NCI-H1417 treated with DMSO at 0.1 percent for 48 hours (cell line): ENCODE results near the gene KAZALD1.
A peak's percentile ranks its signal among the peaks of the same experiment; 100 is the strongest.
"Not testable (repeated sequence)": the region's sequence is repeated elsewhere in the genome, so short reads cannot be mapped to it uniquely, and the experiment has no call there.

ENCODE experiments used
- DNase-seq: peaks from one replicate; lab custom pipeline; 2025; lab: John Stamatoyannopoulos, UW

Gene KAZALD1

DNA sequence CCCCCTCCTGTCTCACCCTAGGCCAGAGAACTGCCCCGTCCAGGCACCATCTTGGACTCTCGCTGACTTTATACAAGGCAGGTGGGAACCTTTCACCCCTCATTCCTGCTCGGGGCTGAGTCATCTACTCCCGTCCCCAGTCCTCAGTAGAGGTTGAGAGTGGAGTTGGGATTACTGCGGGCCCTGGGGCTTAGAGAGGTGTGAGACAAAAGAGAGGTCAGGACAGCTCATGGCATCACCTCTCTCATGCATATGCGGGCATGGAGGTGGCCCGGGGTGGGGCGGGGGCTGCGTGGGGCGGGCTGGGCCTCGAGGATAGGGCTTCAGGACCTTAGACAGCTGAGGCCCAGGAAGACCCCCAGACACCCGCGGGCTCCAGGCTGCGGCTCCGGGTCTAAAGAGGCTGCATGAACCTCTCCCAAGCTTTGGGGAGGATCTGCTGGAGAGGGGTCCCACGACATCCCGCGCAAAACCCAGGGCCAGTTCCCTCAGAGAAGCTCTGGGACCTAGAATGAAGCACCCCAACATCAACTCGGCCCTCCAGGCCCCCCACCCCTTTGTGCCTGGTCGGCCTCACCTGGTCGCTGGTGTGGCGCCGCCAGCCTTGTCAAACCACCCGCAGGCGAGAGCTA is 31.2 kb upstream of the KAZALD1 start:
- DNase-seq: no peak

DNA sequence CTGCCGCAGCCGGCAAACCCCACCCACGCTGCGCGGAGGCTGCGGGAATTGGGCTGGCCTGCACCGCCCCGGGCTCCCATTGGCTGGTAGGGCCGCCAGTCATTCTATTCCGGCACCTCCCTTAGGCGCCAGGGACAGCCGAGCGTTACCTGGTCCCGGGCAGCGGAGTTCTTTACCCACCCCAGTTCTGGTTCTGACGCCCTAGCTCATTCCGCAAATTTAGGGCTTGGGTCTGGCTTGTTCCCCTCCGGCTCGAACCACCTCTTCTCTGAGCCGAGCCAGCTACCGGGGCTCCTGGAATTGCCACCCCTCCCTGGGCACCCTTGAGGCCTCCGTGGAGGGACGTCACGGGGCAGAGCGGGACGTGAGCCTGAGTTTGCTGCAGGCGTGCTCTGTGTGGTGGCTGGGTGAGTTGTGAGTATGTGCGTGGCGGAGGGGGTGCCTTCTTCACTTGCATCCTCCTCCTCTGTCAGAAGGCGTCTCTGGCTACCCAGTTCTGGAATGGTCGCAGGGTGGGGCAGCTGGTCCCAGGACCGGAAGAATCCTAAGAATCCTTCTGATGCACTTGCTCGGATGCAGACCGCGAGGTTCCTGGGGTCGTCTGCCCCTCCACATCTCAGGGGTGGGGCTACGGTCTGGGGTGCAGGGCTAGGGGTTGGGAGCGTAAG is 30.5 kb upstream of the KAZALD1 start, which contains the start of the genes PDZD7 and SFXN3:
Gene PDZD7 (minus strand): TSS at position 2 of the 668 bp plus-strand sequence. CDS start 910 bp downstream, outside the sequence.
Gene SFXN3 (plus strand): TSS at position 107 of the 668 bp plus-strand sequence. CDS start 3,461 bp downstream, outside the sequence.
- no peak for DNase-seq

DNA sequence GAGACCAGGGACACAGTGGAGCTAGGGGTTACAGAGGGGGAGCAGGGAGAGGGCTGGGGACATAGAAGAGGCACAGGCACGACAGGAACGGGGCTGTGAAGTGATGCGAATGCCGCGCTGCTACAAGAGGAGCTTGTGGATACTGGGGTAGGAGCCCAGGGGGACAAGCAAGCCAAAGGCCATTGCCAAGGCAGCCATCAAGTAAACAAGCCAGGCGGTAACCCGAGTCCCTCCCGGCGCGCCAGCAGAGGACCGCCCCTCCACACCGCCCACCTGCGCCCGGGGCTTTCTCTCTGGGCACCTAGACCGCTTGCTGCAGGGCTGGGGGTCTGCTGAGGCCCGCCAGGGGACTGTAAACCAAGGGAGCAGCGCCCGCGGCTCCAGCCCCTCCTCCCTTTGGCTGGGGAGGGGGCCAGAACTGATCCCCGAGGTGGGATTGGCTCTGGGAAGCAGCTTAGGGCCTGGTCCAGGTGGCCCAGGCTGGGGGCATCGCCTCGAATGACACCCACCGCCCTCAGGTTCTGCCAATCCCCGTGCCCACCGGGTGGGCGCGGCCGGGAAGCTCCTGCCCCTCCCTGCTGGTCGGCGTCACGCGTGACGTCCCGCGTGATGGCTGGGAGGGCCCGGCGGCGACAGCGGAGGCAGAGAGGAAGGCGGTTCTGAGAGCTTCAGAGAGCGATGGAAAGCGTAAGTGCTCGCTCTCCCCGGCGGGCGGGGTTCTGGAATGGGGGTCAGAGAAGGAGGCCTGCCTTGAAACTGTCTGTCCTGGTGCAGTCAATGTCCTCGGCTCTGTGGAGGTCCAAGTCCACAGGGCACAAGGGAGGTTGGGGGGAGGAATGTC is 29.8 kb upstream of the KAZALD1 start:
- DNase-seq: no peak

DNA sequence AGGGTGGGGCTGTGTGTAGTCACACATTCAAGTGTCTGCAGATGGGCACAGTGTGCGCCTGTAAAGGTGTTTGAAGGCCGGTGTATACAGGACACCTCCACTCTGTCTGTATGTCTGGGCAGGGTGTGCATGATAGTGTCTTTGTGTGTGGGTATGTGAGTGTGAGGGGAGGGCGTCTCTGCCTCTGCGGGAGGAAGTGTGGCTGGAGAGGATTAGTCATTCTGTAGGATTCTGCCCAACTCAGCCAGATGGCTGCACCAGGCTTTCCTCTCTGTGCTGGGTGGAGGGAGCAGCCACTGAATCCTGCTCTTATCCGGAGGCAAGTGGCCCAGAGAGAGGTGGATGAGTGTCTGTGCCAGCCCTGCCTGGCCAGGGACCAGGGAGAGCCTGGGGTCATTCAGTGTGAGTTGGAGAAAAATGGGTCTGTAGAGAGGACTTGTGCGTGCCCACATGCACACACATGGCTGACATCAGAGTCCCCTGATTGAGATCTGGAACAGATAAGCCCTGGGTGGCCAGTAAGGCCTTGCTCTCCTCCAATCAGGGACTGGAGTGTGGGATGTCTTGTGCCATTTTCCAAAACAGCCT is 29.1 kb upstream of the KAZALD1 start:
- DNase-seq: no peak

DNA sequence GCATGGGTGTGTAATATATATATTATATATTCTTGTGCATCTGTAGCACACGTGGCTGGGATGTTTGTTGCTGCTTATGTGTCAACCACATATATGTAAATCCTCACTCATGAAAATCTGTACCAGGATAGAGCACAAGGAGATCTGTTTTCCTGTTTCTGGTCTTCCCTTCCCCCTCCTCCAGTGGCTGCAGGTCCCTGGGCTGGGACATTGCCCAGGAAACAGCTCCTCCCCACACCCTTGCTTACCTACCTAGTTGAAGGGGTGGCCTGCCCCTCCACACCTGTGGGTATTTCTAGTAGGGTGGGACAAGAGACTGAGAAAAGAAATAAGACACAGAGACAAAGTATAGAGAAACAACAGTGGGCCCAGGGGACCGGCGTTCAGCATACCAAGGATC is 28.5 kb upstream of the KAZALD1 start:
- no peak for DNase-seq

DNA sequence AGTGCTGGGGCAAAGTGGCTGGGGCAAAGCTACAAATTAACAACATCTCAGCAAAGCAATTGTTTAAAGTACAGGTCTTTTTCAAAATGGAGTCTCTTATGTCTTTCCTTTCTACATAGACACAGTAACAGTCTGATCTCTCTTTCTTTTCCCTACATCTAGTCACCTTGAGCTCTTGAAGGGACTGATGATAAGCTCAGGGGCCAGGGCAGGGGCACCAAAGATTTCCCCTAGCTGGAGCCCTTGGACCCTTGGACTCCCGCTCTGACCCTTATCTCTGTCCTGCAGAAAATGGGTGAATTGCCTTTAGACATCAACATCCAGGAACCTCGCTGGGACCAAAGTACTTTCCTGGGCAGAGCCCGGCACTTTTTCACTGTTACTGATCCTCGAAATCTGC is 27.4 kb upstream of the KAZALD1 start:
- DNase-seq: not testable (repeated sequence)

DNA sequence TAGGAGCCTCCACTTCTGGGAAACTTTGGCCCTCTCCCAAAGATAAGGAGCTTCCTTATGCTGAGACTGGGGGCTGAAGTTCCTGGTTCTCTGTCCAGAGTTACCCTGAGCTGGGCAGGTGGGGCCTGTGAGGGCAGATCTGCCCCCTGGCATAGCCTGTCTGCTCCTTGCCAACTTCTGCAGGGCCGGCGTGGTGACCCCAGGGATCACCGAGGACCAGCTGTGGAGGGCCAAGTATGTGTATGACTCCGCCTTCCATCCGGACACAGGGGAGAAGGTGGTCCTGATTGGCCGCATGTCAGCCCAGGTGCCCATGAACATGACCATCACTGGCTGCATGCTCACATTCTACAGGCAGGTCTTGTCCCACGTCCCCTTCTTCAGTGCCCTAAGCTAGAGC is 26.5 kb upstream of the KAZALD1 start:
- DNase-seq: no peak

DNA sequence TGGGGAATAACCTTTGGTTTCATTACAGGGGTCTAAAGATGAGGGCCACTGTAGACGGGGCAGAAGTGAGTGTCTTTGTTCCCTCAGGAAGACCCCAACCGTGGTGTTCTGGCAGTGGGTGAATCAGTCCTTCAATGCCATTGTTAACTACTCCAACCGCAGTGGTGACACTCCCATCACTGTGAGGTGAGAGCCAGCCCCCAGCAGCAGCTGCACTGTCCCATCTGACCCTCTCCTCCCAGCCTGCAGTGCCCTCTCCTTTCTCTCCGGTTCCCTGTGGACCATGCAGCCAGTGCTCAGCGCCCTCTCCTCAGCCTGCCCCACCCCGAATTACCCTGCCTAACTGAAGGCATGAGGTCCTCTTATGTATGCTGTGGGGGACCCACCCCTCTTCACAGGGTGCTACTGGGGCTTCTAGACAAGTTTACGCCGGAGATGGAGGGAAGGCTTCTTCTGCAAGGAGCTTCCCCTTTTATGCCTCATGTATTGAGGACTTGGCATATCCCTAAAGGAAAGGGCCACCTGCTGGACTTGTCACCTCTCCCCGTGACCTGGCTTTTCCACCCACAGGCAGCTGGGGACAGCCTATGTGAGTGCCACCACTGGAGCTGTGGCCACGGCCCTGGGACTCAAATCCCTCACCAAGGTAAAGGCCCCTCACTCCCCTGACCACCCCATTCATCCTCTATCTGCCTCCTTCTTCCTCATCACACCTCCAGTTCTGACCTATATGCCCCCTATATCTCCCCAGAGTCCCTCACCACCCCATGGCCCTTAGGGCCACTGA is 25.7 kb upstream of the KAZALD1 start:
- no peak for DNase-seq

DNA sequence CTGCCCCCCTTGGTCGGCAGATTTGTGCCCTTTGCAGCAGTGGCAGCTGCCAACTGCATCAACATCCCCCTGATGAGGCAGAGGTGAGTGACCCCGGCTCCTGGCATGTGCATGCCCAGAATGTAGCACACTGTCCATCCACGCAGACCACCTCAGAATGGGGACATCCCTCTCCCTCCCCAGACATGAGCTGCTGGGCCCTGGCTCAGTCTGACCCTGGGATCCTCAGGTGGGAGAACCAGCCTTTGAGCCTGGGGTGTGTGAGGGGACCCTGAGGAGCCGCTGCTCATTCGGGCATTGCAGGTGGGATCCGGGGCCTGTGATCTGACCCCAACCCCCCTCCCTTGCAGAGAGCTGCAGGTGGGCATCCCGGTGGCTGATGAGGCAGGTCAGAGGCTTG is 25.1 kb upstream of the KAZALD1 start:
- no peak for DNase-seq

DNA sequence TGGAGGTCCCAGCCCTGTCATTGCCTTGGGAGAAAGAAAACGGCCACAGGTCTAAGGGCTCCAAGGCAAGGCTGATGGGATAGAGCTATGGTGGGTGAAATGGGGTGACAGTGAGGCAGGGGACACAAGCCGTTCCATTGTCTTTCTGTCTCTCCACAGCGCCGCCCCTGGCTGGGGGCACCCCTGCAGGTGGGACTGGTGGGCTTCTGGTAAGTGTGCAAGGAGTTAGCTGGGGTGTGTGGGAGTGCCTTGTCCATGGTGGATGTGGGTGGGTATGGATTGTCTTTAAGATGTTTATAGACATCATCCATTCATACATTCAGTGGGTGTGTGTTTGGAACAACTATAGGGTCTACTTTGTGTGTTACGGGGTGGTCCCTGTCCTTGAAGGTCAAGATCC is 23.3 kb upstream of the KAZALD1 start:
- no peak for DNase-seq

DNA sequence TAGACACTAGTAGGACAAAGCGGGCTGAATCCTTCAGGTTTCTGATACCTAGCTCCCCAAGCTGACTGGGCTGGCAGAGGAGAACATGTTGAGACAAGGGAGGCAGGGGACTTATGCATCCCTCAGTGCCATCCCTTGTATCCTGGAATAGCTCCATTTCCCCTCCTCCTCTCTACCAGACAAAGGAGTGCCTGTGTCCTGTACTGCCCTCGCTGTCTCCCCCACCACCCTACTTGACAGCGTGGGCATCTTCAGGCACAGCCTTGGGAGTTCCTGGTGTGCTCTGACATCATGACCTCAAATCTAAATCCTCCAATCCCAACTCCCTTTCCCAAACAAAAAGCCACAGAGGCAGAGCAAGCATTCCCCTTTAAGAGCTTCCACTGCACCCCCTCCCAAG is 21.7 kb upstream of the KAZALD1 start:
- DNase-seq: no peak

DNA sequence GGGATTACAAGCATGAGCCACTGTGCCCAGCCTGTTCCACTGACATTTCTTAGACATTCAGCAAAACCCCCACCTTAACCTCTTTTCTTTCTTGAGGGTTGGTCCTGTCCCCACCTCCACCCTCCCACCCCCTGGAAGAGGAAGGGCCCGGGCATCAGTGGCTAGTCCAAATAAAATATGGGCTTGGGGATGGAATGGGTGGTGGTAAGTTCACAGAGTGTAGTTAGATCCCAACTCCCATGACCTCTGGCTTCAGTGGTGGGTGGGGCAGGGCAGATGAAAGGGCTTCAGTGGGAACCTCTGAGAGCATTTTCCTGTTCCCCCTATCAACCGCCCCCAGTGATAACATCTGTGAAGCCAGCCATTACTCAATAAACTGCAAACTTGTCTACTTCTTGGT is 20.9 kb upstream of the KAZALD1 start:
- DNase-seq: no peak

DNA sequence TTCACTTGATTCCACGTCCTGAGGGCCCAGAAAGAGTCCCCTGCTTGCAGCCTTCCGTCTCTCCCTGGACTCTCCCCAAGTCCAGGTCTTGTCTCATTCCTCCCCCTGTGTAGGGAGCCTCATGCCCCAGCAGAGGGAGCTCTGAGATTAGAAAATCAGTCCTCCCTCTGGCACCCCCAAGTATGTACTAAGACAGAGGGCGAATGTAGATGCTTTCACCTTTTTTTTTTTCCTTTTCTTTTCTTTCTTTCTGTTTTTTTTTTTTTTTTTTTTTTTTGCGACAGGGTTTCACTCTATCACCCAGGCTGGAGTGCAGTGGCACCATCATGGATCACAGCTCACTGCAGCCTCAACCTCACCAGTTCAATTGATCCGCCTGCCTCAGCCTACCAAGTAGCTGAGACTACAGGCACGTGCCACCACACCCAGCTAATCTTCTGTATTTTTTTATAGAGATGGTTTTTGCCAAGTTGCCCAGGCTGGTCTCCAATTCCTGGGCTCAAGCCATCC is 20.5 kb upstream of the KAZALD1 start:
- DNase-seq: no peak

DNA sequence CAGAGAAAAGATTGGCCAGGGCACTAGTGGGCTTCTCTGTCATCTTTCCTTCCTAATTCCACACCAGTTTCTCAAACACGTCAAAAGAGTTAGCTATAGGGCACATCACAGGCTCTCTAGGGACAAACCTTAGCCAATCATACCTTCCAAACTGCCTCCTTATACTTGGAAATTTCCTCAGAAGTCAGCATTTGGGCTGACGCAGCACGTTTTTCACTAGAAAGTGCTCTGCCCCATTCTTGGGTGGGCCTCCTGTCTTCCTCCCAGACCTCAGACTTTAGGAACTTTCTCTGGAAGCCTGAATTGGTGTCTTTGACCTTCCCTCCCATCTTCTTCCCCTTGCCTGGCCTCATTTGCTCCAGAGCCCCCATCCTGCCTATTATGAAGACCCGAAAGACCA is 19.7 kb upstream of the KAZALD1 start:
- DNase-seq: no peak

DNA sequence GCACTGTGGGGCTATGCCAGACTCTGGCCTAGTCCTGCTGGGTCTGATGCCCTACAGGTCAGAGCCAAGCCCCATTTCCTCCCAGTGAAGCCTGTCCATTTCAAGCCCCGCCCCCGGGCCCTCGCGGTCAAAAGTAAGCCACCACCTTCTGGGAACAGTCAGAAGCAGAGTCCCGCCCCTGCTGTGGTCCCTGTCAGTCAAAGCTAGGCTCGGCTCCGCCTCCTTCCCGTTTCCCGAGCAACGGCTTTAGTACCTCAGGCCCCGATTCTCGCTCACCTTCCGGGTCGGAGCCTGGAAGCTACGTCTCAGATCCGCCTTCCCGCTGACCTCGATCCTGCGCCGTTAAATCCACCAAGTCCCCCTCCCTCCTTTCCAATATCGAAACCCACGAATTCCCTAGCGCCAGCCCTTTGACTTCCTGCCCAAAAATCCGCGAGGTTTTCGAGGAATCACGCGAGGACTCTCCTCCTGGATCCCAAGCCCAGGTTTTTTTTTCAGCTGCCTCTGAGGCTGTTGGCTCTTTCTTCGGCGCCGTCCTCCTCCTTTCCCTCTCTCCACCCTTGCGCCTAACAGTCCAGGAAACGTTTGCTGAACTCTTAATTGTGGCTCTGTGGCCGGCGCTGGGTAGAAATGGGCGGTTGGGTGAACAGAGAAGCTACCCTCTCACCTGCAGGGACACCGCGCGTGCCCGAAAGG is 19.0 kb upstream of the KAZALD1 start:
- DNase-seq: peak; percentile 59

DNA sequence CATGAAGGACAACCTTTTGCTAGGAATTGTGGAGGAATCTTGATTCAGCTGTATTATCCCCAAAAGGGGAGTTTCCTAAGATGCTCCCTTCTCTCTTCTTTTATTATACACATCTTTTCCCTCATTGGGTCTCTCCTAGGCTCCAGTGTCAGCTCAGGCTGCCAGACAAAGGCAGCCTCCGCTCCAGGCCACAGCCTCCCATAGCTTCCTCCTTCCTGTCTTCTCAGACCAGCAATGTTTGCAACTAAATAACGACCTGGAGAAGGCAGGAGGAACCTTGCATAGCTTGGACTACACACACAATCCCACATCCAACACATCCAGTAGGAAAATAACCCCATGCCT is 18.5 kb upstream of the KAZALD1 start:
- DNase-seq: no peak

DNA sequence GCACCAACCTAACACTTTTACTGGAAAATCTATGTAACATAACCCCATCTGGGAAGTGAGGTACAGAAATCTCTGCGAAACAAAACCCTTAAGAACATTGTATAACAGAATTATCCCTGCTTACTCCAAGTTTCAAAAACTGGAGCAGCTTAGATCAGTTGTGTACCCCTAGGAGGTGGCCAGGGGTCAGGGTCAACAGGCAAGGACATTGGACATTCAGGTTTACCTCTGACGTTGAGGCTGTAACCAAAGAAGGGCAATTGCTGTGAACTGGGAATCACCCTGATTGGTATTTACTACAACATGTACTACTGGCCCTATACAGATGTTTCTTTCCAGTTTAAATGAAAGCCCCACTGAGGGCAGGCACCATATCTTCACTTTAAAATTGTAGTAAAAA is 17.7 kb upstream of the KAZALD1 start:
- DNase-seq: no peak

DNA sequence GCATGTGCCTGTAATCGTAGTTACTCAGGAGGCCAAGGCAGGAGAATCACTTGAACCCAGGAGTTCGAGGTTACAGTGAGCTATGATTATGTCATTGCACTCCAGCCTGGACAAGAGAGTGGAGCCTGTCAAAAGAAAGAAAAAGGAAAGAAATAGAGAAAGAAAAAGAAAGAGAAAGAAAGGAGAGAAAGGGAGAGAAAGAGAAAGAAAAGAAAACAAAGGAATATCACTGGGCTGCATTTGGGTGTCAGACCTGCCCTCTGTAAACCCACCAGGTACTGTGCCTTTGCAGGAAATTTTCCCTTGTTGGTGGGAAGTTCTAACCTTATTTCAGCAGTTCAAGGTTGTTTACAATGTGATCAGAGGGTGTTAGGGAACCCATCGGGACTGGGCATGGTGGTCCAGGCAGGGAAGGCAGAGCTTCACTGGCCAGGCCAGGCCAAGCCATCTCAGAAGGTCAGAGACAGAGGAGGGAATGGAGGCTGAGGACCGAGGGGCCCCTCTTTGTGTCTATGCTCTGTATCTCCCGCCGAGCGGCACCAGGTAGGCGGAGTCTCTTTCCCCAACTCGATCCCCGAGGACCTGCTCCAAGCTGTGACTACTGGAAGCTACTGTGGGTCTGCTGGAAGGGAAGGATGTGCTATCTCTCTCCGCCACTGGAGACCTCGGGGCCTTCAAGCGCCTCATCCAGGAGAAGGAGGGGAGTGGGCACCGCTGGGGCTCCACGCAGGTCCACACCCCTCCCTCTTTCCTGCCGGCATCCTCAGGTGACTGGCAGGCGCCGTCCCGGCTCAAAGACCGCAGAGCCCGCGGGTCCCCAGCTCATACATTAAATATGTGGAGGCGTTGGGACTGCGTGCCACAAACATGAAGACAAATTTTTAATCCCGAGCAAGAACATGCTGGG is 15.2 kb upstream of the KAZALD1 start:
- DNase-seq: no peak

DNA sequence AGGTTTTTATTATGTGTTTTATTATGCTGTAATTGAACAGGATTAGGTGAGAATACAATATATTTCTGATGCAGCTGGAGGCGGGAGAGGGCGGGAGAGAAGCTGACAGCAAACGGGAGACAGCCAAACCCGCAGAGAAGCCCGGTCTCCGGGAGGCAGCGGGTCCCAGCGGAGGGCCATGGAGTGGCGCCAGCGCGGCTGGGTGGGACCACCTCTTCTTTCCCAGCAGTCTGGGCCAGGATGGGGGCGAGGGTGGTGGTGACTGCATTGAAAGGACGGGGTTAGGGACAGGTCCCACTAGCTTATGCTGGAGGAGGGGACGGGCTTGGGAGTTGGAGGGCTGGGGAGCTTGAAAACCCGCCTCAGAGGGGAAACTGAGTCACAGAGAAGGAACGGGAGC is 14.5 kb upstream of the KAZALD1 start:
- DNase-seq: no peak
